ENCODE measurements around the gene CXorf65. TPM values are rescaled to one million over a fixed set of nuclear protein-coding genes. Genes with fewer than 3 reads are reported as not detected.

Gene CXorf65
- total RNA-seq, 3 donors from 2014 or later: 2.7 TPM; not detected in 2

GRCh38 chrX:71111921-71112431, 5.4 kb upstream of the CXorf65 start:
- H3K36me3 ChIP-seq (ENCODE audit: low read depth): no peaks in the 10 kb centered on the region
- DNase-seq (no peak), ATAC-seq (peak; percentile 20)
- no peak overlapping the region for H3K4me3 ChIP-seq
- H3K9me3 ChIP-seq: no peaks in the 10 kb centered on the region
- intact Hi-C loops (cut with DNase I, micrococcal nuclease): no loop called here
- H3K4me1 ChIP-seq (ENCODE audit: low read depth): no peaks in the 10 kb centered on the region
- TF ChIP-seq CTCF (IDR thresholded peaks at IDR 0.05): no peak

- Histone ChIP-seq H3K4me1 (ENCODE audit: low read depth) (no peaks in the 10 kb centered on the region), H3K4me3 (no peak within 1 kb of the TSS), H3K9me3 (no peaks in the 10 kb centered on the region), H3K36me3 (ENCODE audit: low read depth) (no peaks in the 10 kb centered on the region)
- peak; percentile 50 to 77 (median 60) for DNase-seq
- no peak for TF ChIP-seq CTCF (IDR thresholded peaks at IDR 0.05)
- intact Hi-C loops (cut with DNase I, micrococcal nuclease): no loop called here
- ATAC-seq: peak; percentile 97
These were observed 4.8 kb upstream of the CXorf65 start, which contains the start of gene IL2RG for GRCh38 chrX:71111141-71111843. Gene IL2RG, minus strand, starts transcription at chrX:71111577. Its CDS starts 38 bp downstream, at chrX:71111539.

GRCh38 chrX:71109051-71109450, 2.5 kb upstream of the CXorf65 start:
- Histone ChIP-seq H3K4me3 (no peak overlapping the region), H3K36me3 (ENCODE audit: low read depth) (no peaks in the 10 kb centered on the region), H3K4me1 (ENCODE audit: low read depth) (no peaks in the 10 kb centered on the region), H3K9me3 (no peaks in the 10 kb centered on the region)
- DNase-seq (no peak), ATAC-seq (no peak)
- intact Hi-C loops (cut with DNase I, micrococcal nuclease): no loop called here
- no peak for TF ChIP-seq CTCF (IDR thresholded peaks at IDR 0.05)

- Histone ChIP-seq H3K4me3 (no peak overlapping the region), H3K9me3 (no peaks in the 10 kb centered on the region), H3K36me3 (ENCODE audit: low read depth) (no peaks in the 10 kb centered on the region), H3K4me1 (ENCODE audit: low read depth) (no peaks in the 10 kb centered on the region)
- peak; percentile 14 for ATAC-seq
- TF ChIP-seq CTCF (IDR thresholded peaks at IDR 0.05): no peak
- intact Hi-C loops (cut with DNase I, micrococcal nuclease): no loop called here
- DNase-seq: no peak
These were observed 1.3 kb upstream of the CXorf65 start for GRCh38 chrX:71107762-71108360.

GRCh38 chrX:71107245-71107644, 705 bp upstream of the CXorf65 start:
- no peaks in the 10 kb centered on the region for H3K9me3 ChIP-seq
- no peak overlapping the region for H3K4me3 ChIP-seq
- H3K4me1 ChIP-seq (ENCODE audit: low read depth): no peaks in the 10 kb centered on the region
- intact Hi-C loops (cut with DNase I, micrococcal nuclease): no loop called here
- no peaks in the 10 kb centered on the region for H3K36me3 ChIP-seq (ENCODE audit: low read depth)
- DNase-seq: no peak
- no peak for ATAC-seq
- TF ChIP-seq CTCF (IDR thresholded peaks at IDR 0.05): no peak

Data from mucosa of descending colon (tissue), 3 donors.